ENCODE results near the gene POU2F1. TPM values are rescaled to one million over a fixed set of nuclear protein-coding genes. Genes with fewer than 3 reads are reported as not detected.

POU2F1 gene
- total RNA-seq, 1 experiment from 2014 or later = 11.6 TPM

- CTCF ChIA-PET = interaction anchor here (0.6 to 1.7 kb wide), 4 partner anchors 11 to 349 kb away, joined by 3 to 8 read pairs (median 3); no protein-coding TSS in a partner anchor
Measured at GRCh38 chr1:167185062-167185461, 35.6 kb upstream of the POU2F1 start.

GRCh38 chr1:167185974-167186657, 34.6 kb upstream of the POU2F1 start:
- intact Hi-C loops (cut with micrococcal nuclease) = no loop called here
- H3K36me3 Mint-ChIP-seq (ENCODE audit: insufficient read depth, unreplicated experiment) = no peaks in the 10 kb centered on the region
- H3K4me3 Mint-ChIP-seq (ENCODE audit: unreplicated experiment) = no peak overlapping the region
- H3K4me1 Mint-ChIP-seq (ENCODE audit: insufficient read depth, unreplicated experiment) = no peaks in the 10 kb centered on the region
- H3K27ac Mint-ChIP-seq (ENCODE audit: low read depth, unreplicated experiment) = no peak overlapping the region
- H3K9me3 Mint-ChIP-seq (ENCODE audit: unreplicated experiment) = no peaks in the 10 kb centered on the region
- TF ChIP-seq CTCF (IDR thresholded peaks at IDR 0.05; ENCODE audit: unreplicated experiment) = no peak
- no TSS peak for BruUV-seq (replicated peaks)
- ChIA-PET CTCF (interaction anchor here (1.4 to 1.7 kb wide), 2 partner anchors 12 to 348 kb away, joined by 3 to 8 read pairs; no protein-coding TSS in a partner anchor), POLR2A (interaction anchor here (1.5 kb wide), 1 partner anchor 10 kb away, joined by 3 read pairs; no protein-coding TSS in a partner anchor)
- DNase-seq (ENCODE audit: unreplicated experiment) = no peak
- no peaks in the 10 kb centered on the region for H3K27me3 Mint-ChIP-seq (ENCODE audit: insufficient read depth, unreplicated experiment)

More at GRCh38 chr1:167185062-167185461, 35.6 kb upstream of the POU2F1 start:
- Mint-ChIP-seq H3K27ac (ENCODE audit: low read depth, unreplicated experiment) (no peak overlapping the region), H3K4me3 (ENCODE audit: unreplicated experiment) (no peak overlapping the region), H3K27me3 (ENCODE audit: insufficient read depth, unreplicated experiment) (no peaks in the 10 kb centered on the region), H3K36me3 (ENCODE audit: insufficient read depth, unreplicated experiment) (no peaks in the 10 kb centered on the region), H3K9me3 (ENCODE audit: unreplicated experiment) (no peaks in the 10 kb centered on the region), H3K4me1 (ENCODE audit: insufficient read depth, unreplicated experiment) (no peaks in the 10 kb centered on the region)
- TF ChIP-seq CTCF (IDR thresholded peaks at IDR 0.05; ENCODE audit: unreplicated experiment) = no peak
- intact Hi-C loops (cut with micrococcal nuclease) = no loop called here
- POLR2A ChIA-PET = interaction anchor here (0.6 to 1.2 kb wide), 2 partner anchors 34 to 746 kb away, joined by 3 read pairs; no protein-coding TSS in a partner anchor
- BruUV-seq (replicated peaks) = no TSS peak
- no peak for DNase-seq (ENCODE audit: unreplicated experiment)

- intact Hi-C loops (cut with micrococcal nuclease) = no loop called here
- H3K4me1 Mint-ChIP-seq (ENCODE audit: insufficient read depth, unreplicated experiment) = no peaks in the 10 kb centered on the region
- H3K9me3 Mint-ChIP-seq (ENCODE audit: unreplicated experiment) = no peaks in the 10 kb centered on the region
- no peak for TF ChIP-seq CTCF (IDR thresholded peaks at IDR 0.05; ENCODE audit: unreplicated experiment)
- no peak overlapping the region for H3K27ac Mint-ChIP-seq (ENCODE audit: low read depth, unreplicated experiment)
- H3K4me3 Mint-ChIP-seq (ENCODE audit: unreplicated experiment) = no peak overlapping the region
- H3K36me3 Mint-ChIP-seq (ENCODE audit: insufficient read depth, unreplicated experiment) = no peaks in the 10 kb centered on the region
- no peak for DNase-seq (ENCODE audit: unreplicated experiment)
- no TSS peak for BruUV-seq (replicated peaks)
- ChIA-PET POLR2A (interaction anchor here (0.7 to 1.5 kb wide), 2 partner anchors 9 to 188 kb away, joined by 3 read pairs; no protein-coding TSS in a partner anchor), CTCF (interaction anchor here (0.6 kb wide), 1 partner anchor 227 kb away, joined by 4 read pairs; no protein-coding TSS in a partner anchor)
- H3K27me3 Mint-ChIP-seq (ENCODE audit: insufficient read depth, unreplicated experiment) = no peaks in the 10 kb centered on the region
Measured at GRCh38 chr1:167186771-167187170, 33.9 kb upstream of the POU2F1 start.

- no peaks in the 10 kb centered on the region for H3K4me1 Mint-ChIP-seq (ENCODE audit: insufficient read depth, unreplicated experiment)
- no TSS peak for BruUV-seq (replicated peaks)
- ChIA-PET POLR2A (interaction anchor here (1.2 to 1.7 kb wide), 2 partner anchors 27 to 29 kb away, joined by 3 read pairs; no protein-coding TSS in a partner anchor), CTCF (interaction anchor here (1.0 kb wide), 1 partner anchor 124 kb away, joined by 3 read pairs; no protein-coding TSS in a partner anchor)
- TF ChIP-seq CTCF (IDR thresholded peaks at IDR 0.05; ENCODE audit: unreplicated experiment) = no peak
- H3K9me3 Mint-ChIP-seq (ENCODE audit: unreplicated experiment) = no peaks in the 10 kb centered on the region
- no peak overlapping the region for H3K4me3 Mint-ChIP-seq (ENCODE audit: unreplicated experiment)
- intact Hi-C loops (cut with micrococcal nuclease) = no loop called here
- no peak for DNase-seq (ENCODE audit: unreplicated experiment)
- H3K27me3 Mint-ChIP-seq (ENCODE audit: insufficient read depth, unreplicated experiment) = no peaks in the 10 kb centered on the region
- H3K36me3 Mint-ChIP-seq (ENCODE audit: insufficient read depth, unreplicated experiment) = no peaks in the 10 kb centered on the region
- no peak overlapping the region for H3K27ac Mint-ChIP-seq (ENCODE audit: low read depth, unreplicated experiment)
Measured at GRCh38 chr1:167190747-167191237, 29.9 kb upstream of the POU2F1 start.
